ENCODE results near the gene SEMA4F. TPM values are rescaled to one million over a fixed set of nuclear protein-coding genes. Genes with fewer than 3 reads are reported as not detected.

The SEMA4F gene
- total RNA-seq, 4 donors from 2014 or later = 1.6 to 6.5 (median 3.3) TPM

DNA sequence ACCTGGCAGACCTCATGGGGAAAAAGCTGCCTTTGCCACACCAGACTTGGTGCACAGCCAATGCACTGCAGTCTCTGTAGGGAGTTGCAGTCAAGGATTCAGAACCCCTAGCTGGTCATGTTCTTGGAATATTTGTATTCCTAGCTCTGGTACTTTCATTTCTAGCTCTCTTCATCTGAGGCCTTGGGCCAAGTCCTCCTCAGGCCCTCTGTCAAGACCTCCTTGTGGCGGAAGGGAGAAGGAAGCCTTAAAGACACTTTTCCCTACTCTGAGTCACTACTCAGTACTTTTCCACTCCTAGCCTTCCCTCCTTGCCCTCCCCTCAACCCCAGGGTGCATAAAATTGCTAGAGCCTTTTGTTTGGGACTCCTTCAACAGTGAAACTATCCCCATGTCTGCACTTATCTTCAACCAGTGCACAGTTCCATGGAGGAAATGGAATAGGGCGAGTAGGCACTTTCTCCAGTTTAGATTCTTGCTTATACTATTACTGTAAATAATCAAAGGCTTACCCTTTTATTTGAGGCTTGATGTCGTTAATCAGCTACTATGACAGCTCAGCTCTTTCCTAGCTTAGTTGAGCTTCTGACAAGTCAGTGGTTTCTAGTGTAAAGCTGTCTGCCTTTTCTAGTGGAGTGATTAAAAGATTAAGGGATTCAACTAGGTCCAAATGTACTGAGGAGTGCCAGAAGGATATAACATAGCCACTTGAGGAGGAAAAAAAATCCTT is 21.7 kb upstream of the SEMA4F start:
- H3K4me3 ChIP-seq = no peak overlapping the region
- no peak overlapping the region for H3K27ac ChIP-seq
- H3K4me1 ChIP-seq = no peaks in the 10 kb centered on the region
- no peak for DNase-seq
- H3K9me3 ChIP-seq = no peaks in the 10 kb centered on the region
- no peaks in the 10 kb centered on the region for H3K27me3 ChIP-seq
- no peak for TF ChIP-seq POLR2A (IDR thresholded peaks at IDR 0.05)
- TF ChIP-seq CTCF (IDR thresholded peaks at IDR 0.05) = no peak
- H3K36me3 ChIP-seq = no peaks in the 10 kb centered on the region

- no peak overlapping the region for H3K4me3 ChIP-seq
- no peaks in the 10 kb centered on the region for H3K4me1 ChIP-seq
- H3K9me3 ChIP-seq = no peaks in the 10 kb centered on the region
- TF ChIP-seq CTCF (IDR thresholded peaks at IDR 0.05) (no peak), POLR2A (IDR thresholded peaks at IDR 0.05) (no peak)
- no peaks in the 10 kb centered on the region for H3K36me3 ChIP-seq
- no peak for DNase-seq
- H3K27me3 ChIP-seq = no peaks in the 10 kb centered on the region
- no peak overlapping the region for H3K27ac ChIP-seq
Observed at GRCh38 chr2:74632939-74633312, 21.1 kb upstream of the SEMA4F start.

DNA sequence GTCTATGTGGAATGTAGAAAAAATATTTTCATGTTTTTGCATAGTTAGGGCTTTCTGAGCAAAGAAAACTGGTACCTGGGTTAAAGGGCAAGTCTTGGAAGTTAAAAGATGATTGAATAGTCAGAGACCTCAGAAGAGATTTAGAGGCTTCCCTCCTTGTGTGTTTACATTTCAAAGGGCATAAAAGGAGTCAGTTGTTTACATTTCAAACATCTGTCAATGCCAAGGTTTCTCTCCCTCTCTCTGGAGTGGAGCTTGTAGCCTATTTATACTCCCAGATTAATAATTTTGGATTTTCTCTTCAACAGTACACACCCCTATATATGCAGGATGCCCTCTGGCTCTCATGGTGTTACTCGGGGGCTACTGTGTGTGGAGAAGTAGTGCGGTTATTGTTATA is 14.5 kb upstream of the SEMA4F start:
- TF ChIP-seq POLR2A (IDR thresholded peaks at IDR 0.05) (no peak), CTCF (IDR thresholded peaks at IDR 0.05) (no peak)
- H3K4me1 ChIP-seq = no peaks in the 10 kb centered on the region
- DNase-seq = no peak

DNA sequence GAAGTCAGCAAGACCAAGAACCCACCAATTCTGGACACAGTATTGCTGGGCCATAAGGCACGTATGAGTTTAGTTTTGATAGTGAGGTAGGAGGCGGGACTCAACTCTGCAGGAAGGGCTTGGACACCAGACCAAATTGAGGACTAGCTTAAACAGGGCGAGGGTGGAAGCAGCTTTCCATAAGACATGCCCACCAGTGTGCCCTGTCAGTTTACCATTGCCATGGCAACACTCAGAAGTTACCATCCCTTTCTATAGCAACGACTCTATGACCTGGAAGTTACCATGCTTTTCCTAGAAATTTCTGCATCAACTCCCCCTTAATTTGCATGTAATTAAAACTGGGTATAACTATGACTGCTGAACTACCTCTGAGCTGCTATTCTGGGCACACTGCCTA is 8.7 kb upstream of the SEMA4F start:
- Histone ChIP-seq H3K27ac (no peak overlapping the region), H3K4me1 (peaks cover 0 to 4% (median 0%) of the 10 kb centered on the region in 4 donors), H3K9me3 (no peaks in the 10 kb centered on the region), H3K36me3 (no peaks in the 10 kb centered on the region), H3K27me3 (no peaks in the 10 kb centered on the region), H3K4me3 (no peak overlapping the region)
- TF ChIP-seq CTCF (IDR thresholded peaks at IDR 0.05) = no peak
- no peak for TF ChIP-seq POLR2A (IDR thresholded peaks at IDR 0.05)
- DNase-seq = no peak

More for the DNA sequence above, 14.5 kb upstream of the SEMA4F start:
- Histone ChIP-seq H3K27me3 (no peaks in the 10 kb centered on the region), H3K4me3 (no peak overlapping the region), H3K27ac (no peak overlapping the region), H3K9me3 (no peaks in the 10 kb centered on the region), H3K36me3 (no peaks in the 10 kb centered on the region)

DNA sequence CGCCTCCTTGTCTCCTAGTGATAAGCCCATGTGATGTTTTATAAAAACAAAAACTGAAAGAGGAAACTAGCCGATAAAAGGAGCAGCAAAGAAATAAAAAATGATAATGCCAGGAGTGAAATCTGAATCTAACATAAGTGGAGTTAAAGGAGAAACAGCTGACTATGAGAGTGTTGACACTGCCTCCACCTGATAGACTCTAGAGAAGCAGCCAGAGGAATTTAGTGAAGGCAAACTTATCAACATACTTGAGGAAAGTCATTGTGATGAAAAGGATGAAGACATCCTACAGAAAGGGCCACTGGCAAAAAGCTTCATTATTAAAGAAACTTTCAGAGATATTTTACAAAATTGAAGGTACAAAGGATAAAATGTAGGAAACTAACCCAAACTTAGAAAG is 7.8 kb upstream of the SEMA4F start:
- H3K27ac ChIP-seq = no peak overlapping the region
- no peaks in the 10 kb centered on the region for H3K9me3 ChIP-seq
- no peak for TF ChIP-seq POLR2A (IDR thresholded peaks at IDR 0.05)
- no peak for TF ChIP-seq CTCF (IDR thresholded peaks at IDR 0.05)
- no peaks in the 10 kb centered on the region for H3K27me3 ChIP-seq
- no peak overlapping the region for H3K4me3 ChIP-seq
- no peak for DNase-seq
- H3K36me3 ChIP-seq = no peaks in the 10 kb centered on the region
- peaks cover 0 to 4% (median 0%) of the 10 kb centered on the region in 4 donors for H3K4me1 ChIP-seq

All from Peyer's patch (tissue), 4 donors.